Stimulated activated CD4-positive, alpha-beta T cell treated with anti-CD3 and anti-CD28 coated beads, Interleukin-4, amount 100 ng/mL, for 24 hours (primary cell): ENCODE results near the gene ZNF181.
"Not testable (repeated sequence)": the region's sequence is repeated elsewhere in the genome, so short reads cannot be mapped to it uniquely, and the experiment has no call there.

Experiments
- DNase-seq: peaks from one replicate; pipeline ENCODE4 v3.0.0-alpha.2; 2020

The ZNF181 gene

DNA sequence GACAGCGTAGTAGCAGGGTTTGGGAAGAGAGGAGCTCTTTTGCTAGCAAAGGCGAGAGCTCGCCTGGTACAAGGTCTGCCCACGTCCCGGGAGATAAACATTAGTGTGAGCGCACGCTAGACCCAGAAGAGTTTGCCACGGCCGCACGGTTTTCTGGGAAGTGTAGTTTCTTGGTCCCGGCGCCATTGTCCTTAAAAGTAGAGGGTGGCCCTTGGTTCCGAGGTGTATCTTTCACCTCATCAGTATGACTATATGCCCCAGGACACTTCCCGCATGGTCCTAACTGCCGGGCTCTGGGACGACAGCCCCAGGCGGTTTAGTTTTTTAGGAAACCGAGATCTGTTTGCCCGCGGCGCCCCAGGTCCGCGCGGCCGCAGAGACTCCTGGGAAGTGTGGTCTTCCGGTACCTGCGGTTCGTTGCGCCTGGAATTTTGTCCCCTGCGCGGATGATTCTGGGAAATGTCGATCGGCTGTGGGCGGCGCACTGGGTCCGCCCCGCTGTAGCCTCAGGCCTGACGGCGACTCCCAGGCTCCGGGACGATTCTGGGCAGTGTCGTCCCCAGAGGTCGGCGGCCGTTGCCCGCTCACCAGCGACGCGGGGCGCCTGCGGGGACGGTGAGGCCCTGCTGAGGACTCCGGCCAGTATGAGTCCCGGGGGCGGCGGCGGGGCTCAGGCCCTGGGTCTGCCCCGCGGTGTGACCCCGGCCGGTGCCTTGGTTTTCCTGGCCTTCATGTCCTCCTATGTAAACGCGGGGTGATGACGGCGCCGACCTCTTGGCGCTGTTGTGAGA, at the start of gene ZNF181:
TSS of gene ZNF181 (plus strand) at position 498 of the 791 bp plus-strand sequence. CDS start 795 bp downstream, outside the sequence.
- DNase-seq, result peak; percentile 85

DNA sequence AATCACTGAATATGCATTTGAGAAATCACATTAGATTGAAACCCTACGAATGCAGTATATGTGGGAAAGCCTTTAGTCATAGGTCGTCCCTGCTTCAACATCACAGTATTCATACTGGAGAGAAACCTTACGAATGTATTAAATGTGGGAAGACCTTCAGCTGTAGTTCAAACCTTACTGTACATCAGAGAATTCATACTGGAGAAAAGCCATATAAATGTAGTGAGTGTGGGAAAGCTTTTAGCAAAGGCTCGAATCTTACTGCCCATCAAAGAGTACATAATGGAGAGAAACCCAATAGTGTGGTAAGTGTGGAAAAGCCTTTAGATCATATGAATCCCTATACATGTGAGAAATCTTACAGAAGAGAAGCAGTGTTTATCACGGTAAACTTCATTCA, 48.8 kb upstream of the ZNF181 start:
- DNase-seq, result not testable (repeated sequence)

GRCh38 chr19:34686455-34686854, 47.6 kb upstream of the ZNF181 start:
- no peak for DNase-seq

DNA sequence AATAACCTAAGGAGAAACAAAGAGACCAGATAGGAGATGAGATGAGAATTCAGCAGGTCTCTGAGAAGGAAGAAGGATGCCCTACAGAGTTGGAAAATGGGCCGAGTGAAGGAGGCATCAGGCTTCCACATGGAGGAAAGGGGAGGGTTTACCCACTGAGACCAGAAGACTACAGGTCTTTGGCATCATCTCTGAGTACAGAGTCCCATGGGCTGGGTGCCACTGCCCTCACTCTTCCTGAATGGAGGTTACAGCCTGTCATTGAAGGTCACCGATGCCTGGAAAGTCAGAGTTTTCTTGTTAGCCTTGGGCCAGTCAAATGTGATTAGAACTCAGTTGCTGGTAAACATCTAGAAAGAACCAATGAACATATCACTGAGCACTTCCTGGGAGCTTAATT, 46.7 kb upstream of the ZNF181 start:
- no peak for DNase-seq

DNA sequence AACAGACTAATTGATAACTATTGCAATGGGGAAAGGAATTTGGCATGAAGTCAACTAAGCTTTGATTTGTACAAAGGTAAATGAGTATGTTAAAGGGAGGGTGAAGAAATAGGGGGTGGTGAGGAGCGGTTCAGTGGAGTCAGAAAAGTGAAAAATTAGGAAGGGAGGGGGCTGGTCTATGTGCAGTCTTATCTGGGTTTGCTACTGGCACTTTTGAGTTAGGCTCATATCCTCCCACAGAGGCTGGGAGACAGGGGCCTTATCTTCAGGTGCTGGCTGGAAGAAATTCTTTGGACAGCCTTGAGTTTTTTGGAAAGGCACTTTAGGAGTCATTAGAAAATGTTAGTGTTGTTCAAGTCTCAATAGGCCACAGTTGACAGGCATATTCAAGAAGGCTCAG, 45.5 kb upstream of the ZNF181 start:
- DNase-seq, result no peak

- DNase-seq, result no peak
These were observed 43.7 kb upstream of the ZNF181 start for GRCh38 chr19:34690372-34690771.

DNA sequence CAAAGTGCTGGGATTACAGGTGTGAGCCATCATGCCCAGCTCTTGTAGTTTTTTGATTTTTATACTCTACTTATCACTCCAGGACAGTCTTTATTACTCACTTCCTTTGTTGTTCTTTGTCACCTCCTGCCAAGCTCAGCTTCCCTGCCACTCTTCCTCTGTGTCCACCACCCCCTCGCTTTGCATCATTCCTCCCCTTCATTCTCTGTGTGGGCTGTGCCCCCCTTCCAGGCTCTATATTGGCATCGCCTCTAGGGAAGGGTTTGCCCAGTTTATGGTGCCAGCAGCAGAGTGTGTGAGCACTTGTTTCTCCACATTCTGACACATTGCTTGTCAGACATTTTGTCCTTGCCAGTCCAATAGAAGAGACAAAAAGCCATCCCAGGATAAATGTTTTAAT, 41.5 kb upstream of the ZNF181 start:
- no peak for DNase-seq

- DNase-seq, result no peak
These were observed 26.4 kb upstream of the ZNF181 start for GRCh38 chr19:34707661-34708060.

DNA sequence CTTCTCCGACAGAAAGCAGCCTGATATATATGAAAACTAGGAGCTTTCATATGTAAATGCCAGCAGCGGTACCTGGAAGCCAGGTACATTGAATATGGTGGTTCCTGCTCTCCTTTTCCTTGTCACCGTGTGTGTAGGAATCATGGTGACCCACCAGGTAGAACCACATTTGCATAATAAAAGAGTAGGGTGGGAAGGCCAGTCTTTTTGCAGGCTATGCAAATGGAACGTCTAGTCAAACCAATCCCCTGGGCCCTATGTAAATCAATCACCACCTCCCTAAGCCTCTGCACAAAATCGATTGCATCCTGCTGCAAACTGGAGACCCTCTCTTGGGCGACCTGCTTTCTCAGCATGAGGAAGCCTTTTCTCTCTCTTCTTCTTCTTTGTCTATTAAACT, 22.2 kb upstream of the ZNF181 start:
- DNase-seq, result no peak

DNA sequence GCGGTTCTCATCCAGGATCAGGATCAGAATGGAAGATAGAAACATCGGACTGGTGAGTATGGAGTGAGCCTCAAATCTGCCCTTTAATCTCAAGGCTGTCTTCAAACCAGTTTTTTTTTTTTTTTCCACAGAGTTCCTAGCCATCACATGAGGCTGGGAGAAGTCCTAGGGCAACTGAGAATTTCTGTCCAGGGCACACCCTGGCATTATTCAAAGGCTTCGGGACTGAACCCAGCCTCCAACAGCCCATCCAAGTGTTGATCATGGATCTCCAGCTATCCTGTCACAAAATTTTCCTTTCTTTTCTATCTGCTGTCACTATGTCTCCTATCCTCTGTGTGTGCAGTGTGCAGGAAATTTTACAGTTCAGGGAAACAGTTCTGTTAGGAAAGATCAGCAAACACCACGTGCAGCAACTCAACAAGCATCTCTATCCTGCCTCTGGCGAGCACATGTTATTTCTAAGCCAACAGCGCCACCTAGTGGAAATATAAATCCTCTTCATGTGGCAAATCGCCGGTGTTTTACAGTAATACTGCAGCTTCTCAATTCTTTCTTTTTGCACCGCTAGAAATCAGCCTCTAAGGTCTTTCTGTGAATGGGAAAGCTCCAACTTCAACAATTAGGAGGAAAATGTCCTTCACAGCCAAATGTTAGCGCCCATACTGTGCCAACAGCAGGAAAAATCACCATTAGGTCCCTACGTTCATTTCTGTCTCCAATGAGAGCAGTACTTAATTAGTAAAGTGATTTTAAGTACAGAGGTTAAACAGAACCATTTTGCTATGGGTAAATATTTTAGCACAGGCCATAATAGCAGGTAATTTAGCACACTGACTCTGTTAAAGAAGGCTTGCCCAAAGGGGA, 21.4 kb upstream of the ZNF181 start:
- peak; percentile 71 for DNase-seq

GRCh38 chr19:34713262-34713637, 20.8 kb upstream of the ZNF181 start:
- DNase-seq, result no peak

DNA sequence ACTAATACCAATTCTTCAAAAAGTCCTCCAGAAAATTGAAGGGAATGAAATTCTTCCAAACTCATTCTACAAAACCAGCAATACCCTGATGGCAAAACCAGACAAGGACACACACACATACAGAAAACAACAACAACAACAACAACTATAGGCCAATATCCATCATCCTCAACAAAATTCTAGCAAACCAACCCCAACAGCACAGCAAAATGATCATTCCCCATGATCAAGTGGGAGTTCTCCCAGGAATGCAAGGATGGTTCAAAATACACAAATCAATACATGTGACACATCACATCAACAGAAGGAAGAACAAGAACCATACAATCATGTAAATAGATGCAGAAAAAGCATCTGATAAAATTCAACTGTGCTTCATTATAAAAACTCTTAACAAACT, 18.7 kb upstream of the ZNF181 start:
- no peak for DNase-seq

- no peak for DNase-seq
These were observed 11.7 kb upstream of the ZNF181 start for GRCh38 chr19:34722353-34722752.

GRCh38 chr19:34725400-34725799, 8.6 kb upstream of the ZNF181 start:
- DNase-seq, result no peak

DNA sequence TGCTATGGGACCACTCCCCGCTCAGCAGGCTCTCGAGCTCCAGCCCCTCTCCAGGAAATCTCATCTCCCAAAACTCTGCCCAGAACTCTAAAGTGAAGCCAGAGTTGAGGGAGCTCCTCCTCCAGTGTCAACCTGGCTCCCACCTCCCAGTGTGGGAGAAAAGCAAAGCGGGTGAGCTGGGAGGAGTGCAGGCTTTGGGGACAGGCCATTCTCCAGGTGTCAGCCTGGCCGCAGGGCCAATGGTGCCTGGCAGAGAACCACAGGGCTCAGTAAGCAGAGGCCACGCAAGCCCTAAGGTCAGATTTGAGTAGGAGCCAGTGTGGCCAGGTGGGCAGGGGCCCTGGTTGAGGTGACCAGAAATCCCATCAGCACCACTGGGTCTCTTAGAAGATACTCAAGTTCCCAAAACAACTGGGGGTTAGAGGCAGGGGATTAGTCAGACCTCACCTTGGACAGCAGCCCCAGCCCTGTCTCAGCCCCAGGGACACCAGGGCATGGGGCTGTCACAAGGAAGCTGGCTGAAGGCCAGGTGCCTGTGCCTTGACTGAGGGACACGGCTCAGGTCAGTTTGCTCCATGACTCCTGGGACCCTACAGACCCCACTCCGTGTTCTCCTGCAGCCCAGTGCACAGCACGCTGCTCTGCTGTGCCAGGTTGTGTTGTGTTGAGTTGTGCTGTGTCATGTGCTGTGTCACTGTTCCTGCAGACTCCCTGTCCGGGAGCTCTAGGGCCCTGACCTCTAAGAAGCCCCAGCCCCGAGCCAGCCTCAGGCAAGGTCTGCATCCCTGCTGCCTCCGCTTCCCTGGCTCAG, 2.8 kb upstream of the ZNF181 start:
- no peak for DNase-seq

DNA sequence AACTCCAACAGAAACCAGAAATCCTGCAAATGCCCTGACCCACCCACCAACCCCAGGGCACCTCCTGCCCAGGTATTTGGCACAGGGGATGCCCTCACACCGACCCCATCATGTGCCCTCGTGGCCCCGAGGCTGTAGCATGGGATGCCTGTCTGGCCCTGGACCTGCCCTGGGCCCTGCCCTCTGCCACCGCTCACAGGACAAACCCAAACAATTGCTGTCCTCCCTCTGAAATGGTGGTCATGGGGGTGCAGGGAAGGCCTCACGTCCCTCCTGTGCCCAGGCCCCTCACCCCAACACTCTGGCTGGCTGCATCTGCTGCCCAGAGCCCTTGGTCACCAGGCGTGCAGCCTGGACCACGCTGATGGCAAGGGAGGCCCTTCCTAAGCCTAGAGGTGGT, 2.1 kb upstream of the ZNF181 start:
- no peak for DNase-seq

GRCh38 chr19:34732612-34733211, 1.3 kb upstream of the ZNF181 start:
- no peak for DNase-seq

- no peak for DNase-seq
These were observed 737 bp upstream of the ZNF181 start for GRCh38 chr19:34733266-34733745.

- DNase-seq, result no peak
These were observed 577 bp downstream of the ZNF181 start for GRCh38 chr19:34734537-34735103.

DNA sequence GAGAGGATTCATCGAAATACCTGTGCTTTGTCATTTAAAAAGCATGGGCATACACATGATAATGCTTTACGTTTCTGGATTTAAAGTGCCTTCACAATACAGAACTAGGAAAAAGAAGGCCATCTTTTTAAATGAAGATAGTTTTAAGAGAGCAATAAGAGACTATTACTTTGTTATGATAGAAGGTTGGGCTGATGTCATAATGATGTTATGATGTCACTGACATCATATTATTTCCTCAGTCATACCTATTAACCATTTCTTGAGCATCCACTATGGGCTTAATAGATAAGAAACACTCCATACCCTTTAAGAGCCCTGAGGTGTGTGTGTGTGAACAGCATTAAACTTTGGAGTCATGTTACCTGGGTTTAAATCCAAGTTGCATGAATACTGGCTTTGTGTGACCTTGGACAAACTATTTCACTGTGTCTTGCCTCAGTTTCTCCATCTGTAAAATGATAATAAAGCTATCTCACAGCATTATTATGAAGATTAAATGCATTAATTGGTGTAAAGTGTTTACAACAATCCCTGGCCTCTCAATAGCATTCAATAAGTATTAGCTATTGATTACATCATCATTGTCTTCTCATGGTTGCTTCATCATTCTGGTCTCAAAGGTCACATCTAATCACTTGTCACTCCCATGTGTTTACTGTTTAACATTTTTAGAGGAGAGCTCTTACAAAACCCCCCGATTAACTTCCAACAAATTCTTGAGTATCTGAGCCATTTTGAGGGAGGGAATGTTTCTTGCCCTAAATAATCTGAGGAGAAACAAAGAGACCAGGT, 11.1 kb downstream of the ZNF181 start:
- no peak for DNase-seq

- no peak for DNase-seq
These were observed 23.4 kb downstream of the ZNF181 start for GRCh38 chr19:34757441-34757840.
